Body of pancreas (tissue), 4 donors: Measurements from ENCODE around the gene FALEC.

ENCODE experiments used
- POLR2A ChIP-seq, 3 donors: fragments of 450-650 bp; IDR thresholded peaks; one replicate each; pipeline ENCODE4 v1.6.1; 2016; ENCODE audit warnings: antibody characterized with exemption in 3 of 3, mild to moderate bottlenecking in 2 of 3
- TF ChIP-seq, protein P1 (sequence below), 7 experiments: fragments of 450-650 bp in 4 of 7; fragments of 200-600 bp in 3 of 7; sonication (generic) in 3 of 7; IDR thresholded peaks; one replicate each; pipeline ENCODE4 v1.5.1; 2016 to 2019; ENCODE audit warnings: antibody characterized with exemption in 7 of 7

GRCh38 chr1:150477320-150477719, 38.2 kb upstream of the FALEC start:
- TF ChIP-seq, protein P1, sequence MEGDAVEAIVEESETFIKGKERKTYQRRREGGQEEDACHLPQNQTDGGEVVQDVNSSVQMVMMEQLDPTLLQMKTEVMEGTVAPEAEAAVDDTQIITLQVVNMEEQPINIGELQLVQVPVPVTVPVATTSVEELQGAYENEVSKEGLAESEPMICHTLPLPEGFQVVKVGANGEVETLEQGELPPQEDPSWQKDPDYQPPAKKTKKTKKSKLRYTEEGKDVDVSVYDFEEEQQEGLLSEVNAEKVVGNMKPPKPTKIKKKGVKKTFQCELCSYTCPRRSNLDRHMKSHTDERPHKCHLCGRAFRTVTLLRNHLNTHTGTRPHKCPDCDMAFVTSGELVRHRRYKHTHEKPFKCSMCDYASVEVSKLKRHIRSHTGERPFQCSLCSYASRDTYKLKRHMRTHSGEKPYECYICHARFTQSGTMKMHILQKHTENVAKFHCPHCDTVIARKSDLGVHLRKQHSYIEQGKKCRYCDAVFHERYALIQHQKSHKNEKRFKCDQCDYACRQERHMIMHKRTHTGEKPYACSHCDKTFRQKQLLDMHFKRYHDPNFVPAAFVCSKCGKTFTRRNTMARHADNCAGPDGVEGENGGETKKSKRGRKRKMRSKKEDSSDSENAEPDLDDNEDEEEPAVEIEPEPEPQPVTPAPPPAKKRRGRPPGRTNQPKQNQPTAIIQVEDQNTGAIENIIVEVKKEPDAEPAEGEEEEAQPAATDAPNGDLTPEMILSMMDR (IDR thresholded peaks at IDR 0.05) = no peak
- TF ChIP-seq POLR2A (IDR thresholded peaks at IDR 0.05) = no peak
